A673 (cell line): ENCODE results near the gene HOXD1. TPM values are rescaled to one million over a fixed set of nuclear protein-coding genes. Genes with fewer than 3 reads are reported as not detected.

Experiments used
- BruUV-seq: library from RNA; stranded (reverse); fragments of 400-500 nt; replicated peaks from 2 replicates; lab custom pipeline; 2021; lab: Mats Ljungman, UMichigan
- CTCF ChIA-PET: fragments of 300-600 bp; sonication (Branson Sonifier 250); formaldehyde crosslinking; loops from one replicate; lab custom pipeline; 2022; ENCODE audit warnings: antibody characterized with exemption; lab: Charles Lee
- POLR2A ChIA-PET: fragments of 300-600 bp; sonication (Branson Sonifier 250); formaldehyde crosslinking; loops from one replicate; lab custom pipeline; 2022; ENCODE audit warnings: antibody characterized with exemption; ENCODE audit not compliant: low non-redundant PET; lab: Charles Lee
- DNase-seq: peaks from one replicate; pipeline ENCODE4 v3.0.0-alpha.2; 2015; ENCODE audit warnings: low spot score
- H3K27ac ChIP-seq: fragments of 200-600 bp; sonication (generic); 2 replicates; pipeline ENCODE4 v1.5.1; 2016; ENCODE audit warnings: mixed run types, low read depth, mild to moderate bottlenecking, mixed read lengths, antibody characterized with exemption, low read length; ENCODE audit not compliant: poor library complexity, severe bottlenecking
- H3K27me3 ChIP-seq: fragments of 200-600 bp; sonication (generic); replicated peaks from 2 replicates; pipeline ENCODE4 v1.6.1; 2017; ENCODE audit warnings: mixed run types, low read depth, mild to moderate bottlenecking, mixed read lengths, antibody characterized with exemption, low read length; ENCODE audit not compliant: insufficient read depth, poor library complexity
- H3K36me3 ChIP-seq: fragments of 200-600 bp; sonication (generic); 2 replicates; pipeline ENCODE4 v1.6.1; 2016; ENCODE audit warnings: mixed run types, mild to moderate bottlenecking, mixed read lengths, antibody characterized with exemption, low read length; ENCODE audit not compliant: insufficient read depth, poor library complexity, severe bottlenecking
- H3K4me1 ChIP-seq: fragments of 200-600 bp; sonication (generic); 2 replicates; pipeline ENCODE4 v1.6.1; 2017; ENCODE audit warnings: mixed run types, mild to moderate bottlenecking, mixed read lengths, antibody characterized with exemption, low read length; ENCODE audit not compliant: insufficient read depth, poor library complexity, severe bottlenecking
- H3K4me3 ChIP-seq: fragments of 200-600 bp; sonication (generic); 2 replicates; pipeline ENCODE4 v1.5.1; 2016; ENCODE audit warnings: low read depth, mixed run types, mild to moderate bottlenecking, mixed read lengths, low read length; ENCODE audit not compliant: poor library complexity, severe bottlenecking
- H3K9me3 ChIP-seq: fragments of 200-600 bp; sonication (generic); 2 replicates; pipeline ENCODE4 v1.6.1; 2016; ENCODE audit warnings: mixed run types, low read depth, mild to moderate bottlenecking, mixed read lengths, antibody characterized with exemption, low read length; ENCODE audit not compliant: poor library complexity, severe bottlenecking
- CTCF ChIP-seq: fragments of 300-800, 200-600 bp; sonication (generic); conservative IDR thresholded peaks from 2 replicates; pipeline ENCODE4 v1.5.1; 2017; ENCODE audit warnings: low read depth, mild to moderate bottlenecking, antibody characterized with exemption, low read length, moderate library complexity, mixed read lengths
- EZH2 ChIP-seq: fragments of 200-600 bp; sonication (generic); IDR thresholded peaks from 2 replicates; pipeline ENCODE4 v1.6.1; 2017; ENCODE audit warnings: borderline replicate concordance, low read depth, mild to moderate bottlenecking, mixed read lengths, antibody characterized with exemption, low read length; ENCODE audit not compliant: poor library complexity, severe bottlenecking
- intact Hi-C: fragments of 100-400 bp; cut with micrococcal nuclease; formaldehyde crosslinking; loops from one replicate; pipeline ENCODE4 v1.10.0; 2022; ENCODE audit not compliant: unreplicated experiment
- total RNA-seq: library from RNA; stranded (reverse); gene quantifications from 2 replicates; pipeline ENCODE4 v1.2.3, GENCODE V29; 2021

HOXD1 gene
- total RNA-seq, 1 experiment from 2014 or later: not detected

DNA sequence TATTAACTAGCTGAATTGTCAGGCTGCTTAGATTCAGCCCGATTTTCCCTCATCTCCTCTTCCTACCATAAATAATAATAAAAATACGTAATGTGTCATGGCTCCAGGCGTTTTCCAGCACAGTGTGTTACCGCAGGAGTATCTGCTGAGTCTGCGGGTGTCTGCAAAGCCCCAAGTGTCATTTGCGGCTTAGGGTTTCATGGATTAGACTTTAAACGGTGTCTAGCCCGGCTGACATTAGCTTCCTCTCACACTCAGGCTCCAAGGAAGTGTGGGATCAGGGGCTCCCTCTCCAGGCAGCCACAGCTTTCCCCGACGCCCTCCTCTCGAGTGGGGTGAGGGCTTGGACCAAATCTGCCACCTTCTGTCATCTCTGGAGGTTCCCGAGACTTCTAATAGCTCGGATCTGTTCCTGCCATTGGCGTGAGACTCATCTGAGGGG is 14.1 kb upstream of the HOXD1 start:
- POLR2A ChIA-PET: interaction anchor here (0.6 to 1.1 kb wide), 3 partner anchors 21 to 480 kb away, joined by 3 to 4 read pairs (median 3); no protein-coding TSS in a partner anchor
- peak overlapping the region; percentile 22 for H3K4me3 ChIP-seq
- peaks cover 37% of the 10 kb centered on the region for H3K4me1 ChIP-seq
- no peaks in the 10 kb centered on the region for H3K27me3 ChIP-seq
- TF ChIP-seq EZH2 (no peak), CTCF (peak; percentile 41)
- H3K27ac ChIP-seq: peak overlapping the region; percentile 48
- no TSS peak for BruUV-seq
- peak; percentile 77 for DNase-seq
- no peaks in the 10 kb centered on the region for H3K36me3 ChIP-seq
- H3K9me3 ChIP-seq: no peaks in the 10 kb centered on the region
- intact Hi-C loops: no loop called here
- CTCF ChIA-PET: interaction anchor here (0.9 kb wide), 1 partner anchor 990 kb away, joined by 4 read pairs; no protein-coding TSS in a partner anchor

- peak; percentile 76 for DNase-seq
- Histone ChIP-seq H3K27ac (peak overlapping the region; percentile 48), H3K4me1 (peaks cover 37% of the 10 kb centered on the region), H3K4me3 (peak overlapping the region; percentile 22), H3K27me3 (no peaks in the 10 kb centered on the region), H3K36me3 (no peaks in the 10 kb centered on the region), H3K9me3 (no peaks in the 10 kb centered on the region)
- intact Hi-C loops: no loop called here
- BruUV-seq: no TSS peak
- CTCF ChIA-PET: interaction anchor here (0.6 to 0.9 kb wide), 2 partner anchors 990 to 1191 kb away, joined by 3 to 4 read pairs; no protein-coding TSS in a partner anchor
- POLR2A ChIA-PET: interaction anchor here (0.6 to 1.1 kb wide), 3 partner anchors 21 to 479 kb away, joined by 3 to 4 read pairs (median 3); no protein-coding TSS in a partner anchor
- TF ChIP-seq CTCF (0 out of 2 replicates have a peak, but pooled peaks have one; percentile 7), EZH2 (no peak)
Measured at GRCh38 chr2:176174824-176175708, 13.4 kb upstream of the HOXD1 start.

- ChIA-PET POLR2A (no interaction called here), CTCF (interaction anchor here (0.6 kb wide), 1 partner anchor 1192 kb away, joined by 3 read pairs; no protein-coding TSS in a partner anchor)
- no peak for TF ChIP-seq CTCF
- no peak for TF ChIP-seq EZH2
- Histone ChIP-seq H3K4me1 (peaks cover 37% of the 10 kb centered on the region), H3K36me3 (no peaks in the 10 kb centered on the region), H3K27me3 (no peaks in the 10 kb centered on the region), H3K9me3 (no peaks in the 10 kb centered on the region), H3K27ac (no peak overlapping the region), H3K4me3 (no peak overlapping the region)
- intact Hi-C loops: no loop called here
- peak; percentile 47 for DNase-seq
- no TSS peak for BruUV-seq
Measured at GRCh38 chr2:176175709-176176607, 12.5 kb upstream of the HOXD1 start.
